MM.1S (cell line): ENCODE measurements around the gene KCND3.

Experiments
- DNase-seq: peaks from one replicate; pipeline ENCODE4 v3.0.0-alpha.2; 2015
- H2AFZ ChIP-seq: fragments of 300-600 bp; sonication (generic); 2 replicates; pipeline ENCODE4 v1.6.0; 2016; ENCODE audit warnings: antibody characterized with exemption, low read length
- H3F3A ChIP-seq: fragments of 300-600 bp; sonication (generic); 2 replicates; pipeline ENCODE4 v1.6.1; 2016; ENCODE audit warnings: mild to moderate bottlenecking, antibody characterized with exemption, low read length, moderate library complexity, mixed read lengths; ENCODE audit not compliant: insufficient read depth
- H3K27ac ChIP-seq: fragments of 300-600 bp; sonication (generic); 2 replicates; pipeline ENCODE4 v1.5.1; 2016; ENCODE audit warnings: mild to moderate bottlenecking, low read length
- H3K27me3 ChIP-seq: fragments of 300-600 bp; sonication (generic); replicated peaks from 2 replicates; pipeline ENCODE4 v1.6.0; 2016; ENCODE audit warnings: low read length; ENCODE audit not compliant: insufficient read depth
- H3K36me3 ChIP-seq: fragments of 300-600 bp; sonication (generic); replicated peaks from 2 replicates; pipeline ENCODE4 v1.6.1; 2016; ENCODE audit warnings: mild to moderate bottlenecking, low read length, mixed read lengths; ENCODE audit not compliant: insufficient read depth
- H3K4me1 ChIP-seq: fragments of 300-600 bp; sonication (generic); 2 replicates; pipeline ENCODE4 v1.6.1; 2016; ENCODE audit warnings: low read length, mixed read lengths
- H3K4me2 ChIP-seq: fragments of 300-600 bp; sonication (generic); 2 replicates; pipeline ENCODE4 v1.6.0; 2016; ENCODE audit warnings: low read depth, low read length
- H3K4me3 ChIP-seq: fragments of 300-600 bp; sonication (generic); 2 replicates; pipeline ENCODE4 v1.5.1; 2016; ENCODE audit warnings: low read length, mixed read lengths
- H3K79me2 ChIP-seq: fragments of 300-600 bp; sonication (generic); 2 replicates; pipeline ENCODE4 v1.6.1; 2016; ENCODE audit warnings: mixed run types, low read length, mixed read lengths
- H3K9ac ChIP-seq: fragments of 300-600 bp; sonication (generic); 2 replicates; pipeline ENCODE4 v1.6.1; 2016; ENCODE audit warnings: low read length, mixed read lengths
- H3K9me2 ChIP-seq: fragments of 300-600 bp; sonication (generic); replicated peaks from 2 replicates; pipeline ENCODE4 v1.6.1; 2016; ENCODE audit warnings: mild to moderate bottlenecking, low read length, mixed read lengths; ENCODE audit not compliant: insufficient read depth
- H3K9me3 ChIP-seq: fragments of 300-600 bp; sonication (generic); replicated peaks from 2 replicates; pipeline ENCODE4 v1.6.1; 2016; ENCODE audit warnings: mild to moderate bottlenecking, low read length, mixed read lengths; ENCODE audit not compliant: insufficient read depth
- H4K20me1 ChIP-seq: fragments of 300-600 bp; sonication (generic); 2 replicates; pipeline ENCODE4 v1.6.1; 2016; ENCODE audit warnings: mild to moderate bottlenecking, low read length, moderate library complexity, mixed read lengths; ENCODE audit not compliant: insufficient read depth
- EZH2 ChIP-seq: fragments of 300-600 bp; sonication (generic); optimal IDR thresholded peaks from 2 replicates; pipeline ENCODE3; 2017; ENCODE audit warnings: low read depth, mild to moderate bottlenecking, antibody characterized with exemption, low read length, mixed read lengths
- EZH2phosphoT487 ChIP-seq: fragments of 300-600 bp; sonication (generic); IDR thresholded peaks from 2 replicates; pipeline ENCODE4 v1.6.1; 2018; ENCODE audit warnings: antibody characterized with exemption, low read length
- TF ChIP-seq, protein P1 (sequence below): fragments of 300-600 bp; sonication (generic); IDR thresholded peaks from 2 replicates; pipeline ENCODE4 v1.5.1; 2016; ENCODE audit warnings: antibody characterized with exemption, low read length, mixed read lengths

Gene KCND3

DNA sequence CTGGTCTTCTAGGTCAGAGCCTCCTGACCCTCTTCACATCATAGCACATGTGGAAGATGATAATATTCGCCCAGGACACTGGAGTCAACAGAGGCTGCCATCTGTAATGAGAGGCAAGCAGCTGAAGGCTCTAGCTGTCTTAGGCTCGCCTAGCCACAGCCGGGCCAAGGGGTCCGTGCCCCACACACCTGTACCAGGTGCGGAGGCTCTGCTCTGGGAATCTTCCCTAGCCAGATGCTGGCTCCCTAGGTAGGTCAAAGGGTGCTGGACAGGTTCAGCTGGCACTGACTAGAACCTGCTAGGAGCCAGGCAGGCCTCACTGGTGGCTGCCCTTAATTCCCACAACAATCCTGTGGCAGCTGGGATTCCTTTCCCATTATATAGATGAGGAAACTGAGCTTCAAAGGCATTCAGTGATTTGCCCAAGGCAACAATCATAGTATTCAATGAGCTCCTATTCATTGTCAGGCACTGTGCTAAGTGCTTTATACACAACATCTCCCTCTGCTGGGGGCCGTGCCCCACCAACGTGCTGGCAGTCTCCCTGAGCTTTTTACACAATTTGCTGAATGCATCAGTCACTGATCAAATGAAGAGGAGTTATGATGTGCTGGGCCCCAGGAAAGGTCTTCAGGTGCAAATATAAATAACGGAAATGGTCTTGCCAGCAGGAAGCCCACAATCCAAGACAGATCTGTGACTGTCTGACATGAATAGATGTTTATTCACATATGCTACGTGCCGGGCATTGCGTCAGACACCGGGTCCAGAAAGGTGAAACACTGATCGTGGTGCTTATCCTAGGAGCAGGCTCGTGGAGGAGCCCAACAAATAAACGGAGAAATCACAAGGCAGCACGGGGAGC lies 175.8 kb downstream of the KCND3 start:
- DNase-seq, result no peak
- TF ChIP-seq EZH2, result no peak
- no peak for TF ChIP-seq EZH2phosphoT487
- TF ChIP-seq, protein P1, sequence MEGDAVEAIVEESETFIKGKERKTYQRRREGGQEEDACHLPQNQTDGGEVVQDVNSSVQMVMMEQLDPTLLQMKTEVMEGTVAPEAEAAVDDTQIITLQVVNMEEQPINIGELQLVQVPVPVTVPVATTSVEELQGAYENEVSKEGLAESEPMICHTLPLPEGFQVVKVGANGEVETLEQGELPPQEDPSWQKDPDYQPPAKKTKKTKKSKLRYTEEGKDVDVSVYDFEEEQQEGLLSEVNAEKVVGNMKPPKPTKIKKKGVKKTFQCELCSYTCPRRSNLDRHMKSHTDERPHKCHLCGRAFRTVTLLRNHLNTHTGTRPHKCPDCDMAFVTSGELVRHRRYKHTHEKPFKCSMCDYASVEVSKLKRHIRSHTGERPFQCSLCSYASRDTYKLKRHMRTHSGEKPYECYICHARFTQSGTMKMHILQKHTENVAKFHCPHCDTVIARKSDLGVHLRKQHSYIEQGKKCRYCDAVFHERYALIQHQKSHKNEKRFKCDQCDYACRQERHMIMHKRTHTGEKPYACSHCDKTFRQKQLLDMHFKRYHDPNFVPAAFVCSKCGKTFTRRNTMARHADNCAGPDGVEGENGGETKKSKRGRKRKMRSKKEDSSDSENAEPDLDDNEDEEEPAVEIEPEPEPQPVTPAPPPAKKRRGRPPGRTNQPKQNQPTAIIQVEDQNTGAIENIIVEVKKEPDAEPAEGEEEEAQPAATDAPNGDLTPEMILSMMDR, result no peak
- no peak overlapping the region for H3K4me2 ChIP-seq

GRCh38 chr1:111812306-111812705 lies 177.2 kb downstream of the KCND3 start:
- no peaks in the 10 kb centered on the region for H3K9me2 ChIP-seq
- H3K4me2 ChIP-seq, result no peak overlapping the region
- no peaks in the 10 kb centered on the region for H3K36me3 ChIP-seq
- no peak for DNase-seq
- H3K4me3 ChIP-seq, result no peak overlapping the region
- H3K79me2 ChIP-seq, result no peaks in the 10 kb centered on the region
- no peak overlapping the region for H2AFZ ChIP-seq
- H3K27me3 ChIP-seq, result no peaks in the 10 kb centered on the region
- H3K27ac ChIP-seq, result no peak overlapping the region
- no peak overlapping the region for H3K9ac ChIP-seq
- no peaks in the 10 kb centered on the region for H3K9me3 ChIP-seq
- H3F3A ChIP-seq, result no peaks in the 10 kb centered on the region
- no peaks in the 10 kb centered on the region for H3K4me1 ChIP-seq
- TF ChIP-seq, protein P1, result no peak
- no peak for TF ChIP-seq EZH2
- no peak for TF ChIP-seq EZH2phosphoT487
- H4K20me1 ChIP-seq, result no peaks in the 10 kb centered on the region

More for the DNA sequence above, 175.8 kb downstream of the KCND3 start:
- Histone ChIP-seq H3K79me2 (no peaks in the 10 kb centered on the region), H3K9me2 (no peaks in the 10 kb centered on the region), H3K4me3 (no peak overlapping the region), H3F3A (no peaks in the 10 kb centered on the region), H3K27me3 (no peaks in the 10 kb centered on the region), H3K4me1 (no peaks in the 10 kb centered on the region), H3K36me3 (no peaks in the 10 kb centered on the region), H3K9me3 (no peaks in the 10 kb centered on the region), H4K20me1 (no peaks in the 10 kb centered on the region), H3K9ac (no peak overlapping the region), H2AFZ (no peak overlapping the region), H3K27ac (no peak overlapping the region)

DNA sequence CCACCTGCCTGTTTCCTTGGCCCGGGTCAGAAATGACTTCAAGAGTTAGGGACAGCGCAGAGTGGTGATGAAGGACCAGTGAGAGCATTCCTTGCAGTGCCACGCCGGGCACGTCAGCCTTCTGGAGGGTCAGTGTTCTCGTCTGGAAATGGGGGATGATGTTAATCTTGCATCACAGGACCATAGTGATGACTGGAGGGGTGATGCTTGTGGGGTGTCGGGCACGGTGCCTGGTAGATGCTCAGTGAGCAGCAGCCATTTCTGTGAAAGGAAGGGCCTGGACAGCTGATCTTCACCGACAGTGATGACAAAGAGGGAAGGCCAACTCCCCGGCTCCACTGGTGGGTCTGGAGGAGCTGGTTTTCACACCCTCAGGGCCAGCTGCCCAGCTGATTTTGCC lies 177.6 kb downstream of the KCND3 start:
- no peak overlapping the region for H3K9ac ChIP-seq
- no peak for DNase-seq
- H3K27ac ChIP-seq, result no peak overlapping the region

More for the DNA sequence above, 177.6 kb downstream of the KCND3 start:
- H3K27me3 ChIP-seq, result no peaks in the 10 kb centered on the region
- H2AFZ ChIP-seq, result no peak overlapping the region
- no peaks in the 10 kb centered on the region for H4K20me1 ChIP-seq
- no peaks in the 10 kb centered on the region for H3K36me3 ChIP-seq
- no peak overlapping the region for H3K4me2 ChIP-seq
- H3K9me3 ChIP-seq, result no peaks in the 10 kb centered on the region
- TF ChIP-seq EZH2phosphoT487, result no peak
- TF ChIP-seq, protein P1, result no peak
- no peak for TF ChIP-seq EZH2
- H3K4me3 ChIP-seq, result no peak overlapping the region
- H3K9me2 ChIP-seq, result no peaks in the 10 kb centered on the region
- H3K79me2 ChIP-seq, result no peaks in the 10 kb centered on the region
- H3F3A ChIP-seq, result no peaks in the 10 kb centered on the region
- no peaks in the 10 kb centered on the region for H3K4me1 ChIP-seq
